C4-2B (cell line): ENCODE data around the gene FAP.

Source experiments
- H3K27ac ChIP-seq: fragments of 450-650 bp; 2 replicates; pipeline ENCODE4 v1.5.1; 2017
- CTCF ChIP-seq: fragments of 450-650 bp; conservative IDR thresholded peaks from 2 replicates; pipeline ENCODE4 v1.5.1; 2017; ENCODE audit warnings: mild to moderate bottlenecking
- ZFX ChIP-seq: fragments of 450-650 bp; IDR thresholded peaks from 2 replicates; pipeline ENCODE4 v1.6.1; 2017

FAP gene

GRCh38 chr2:162210385-162210784 is 32.9 kb downstream of the FAP start:
- H3K27ac ChIP-seq = no peak overlapping the region
- TF ChIP-seq CTCF (no peak), ZFX (no peak)

- H3K27ac ChIP-seq = no peak overlapping the region
- TF ChIP-seq CTCF (no peak), ZFX (no peak)
Measured at GRCh38 chr2:162202203-162202602, 41.0 kb downstream of the FAP start.

- TF ChIP-seq ZFX (no peak), CTCF (no peak)
- H3K27ac ChIP-seq = no peak overlapping the region
Measured at GRCh38 chr2:162200636-162201035, 42.6 kb downstream of the FAP start.

GRCh38 chr2:162199913-162200312 is 43.3 kb downstream of the FAP start:
- H3K27ac ChIP-seq = no peak overlapping the region
- no peak for TF ChIP-seq ZFX
- no peak for TF ChIP-seq CTCF

GRCh38 chr2:162198239-162198638 is 45.0 kb downstream of the FAP start:
- no peak overlapping the region for H3K27ac ChIP-seq
- TF ChIP-seq CTCF (no peak), ZFX (no peak)

GRCh38 chr2:162197069-162197825 is 46.0 kb downstream of the FAP start:
- H3K27ac ChIP-seq = no peak overlapping the region
- TF ChIP-seq ZFX (no peak), CTCF (no peak)

- H3K27ac ChIP-seq = no peak overlapping the region
Measured at GRCh38 chr2:162196638-162197037, 46.6 kb downstream of the FAP start.

More at GRCh38 chr2:162196638-162197037, 46.6 kb downstream of the FAP start:
- no peak for TF ChIP-seq CTCF
- no peak for TF ChIP-seq ZFX
